ENCODE measurements around the gene UFD1. TPM values are rescaled to one million over a fixed set of nuclear protein-coding genes. Genes with fewer than 3 reads are reported as not detected.

UFD1 gene
- total RNA-seq, 2 donors from 2014 or later = 45.7 to 73.6 TPM

DNA sequence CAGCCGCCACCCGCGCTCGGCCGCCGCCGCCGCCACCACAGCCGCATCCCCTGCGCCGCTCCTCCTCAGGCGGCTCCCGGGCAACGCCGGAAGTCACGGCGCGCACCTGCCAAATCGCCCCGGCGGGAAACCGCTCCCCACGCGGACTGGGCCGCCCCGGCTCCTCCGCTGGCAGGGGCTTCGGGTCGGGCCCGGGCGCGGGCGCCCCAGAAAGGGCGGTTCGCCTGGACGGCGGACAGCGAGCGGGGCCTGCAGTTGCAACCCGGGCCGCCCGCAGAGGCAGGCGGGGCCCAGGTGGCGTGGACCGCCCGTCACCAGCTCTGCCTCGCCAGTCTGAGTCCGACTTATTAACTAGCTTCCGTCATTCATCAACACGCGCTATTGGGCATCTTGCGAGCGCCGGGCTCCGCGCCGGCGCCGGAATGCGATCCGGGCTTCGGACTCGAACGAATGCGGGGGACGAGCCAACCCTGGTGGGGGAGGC lies 47.3 kb downstream of the UFD1 start, which contains the start of gene HIRA:
Gene HIRA, minus strand, starts transcription at position 85 of the 484 bp plus-strand sequence. CDS start 257 bp downstream, outside the sequence.
- Histone ChIP-seq H3K9me3 (no peaks in the 10 kb centered on the region), H3K36me3 (no peaks in the 10 kb centered on the region), H3K27me3 (no peaks in the 10 kb centered on the region), H3K4me1 (peaks cover 2% of the 10 kb centered on the region), H3K9ac (ENCODE audit: low read depth in 2 of 2, low read length in 2 of 2) (peak within 1 kb of the TSS; percentile 93 to 96), H3K4me3 (peak within 1 kb of the TSS; percentile 91), H3K27ac (peak within 1 kb of the TSS; percentile 97)
- TF ChIP-seq, protein P1, sequence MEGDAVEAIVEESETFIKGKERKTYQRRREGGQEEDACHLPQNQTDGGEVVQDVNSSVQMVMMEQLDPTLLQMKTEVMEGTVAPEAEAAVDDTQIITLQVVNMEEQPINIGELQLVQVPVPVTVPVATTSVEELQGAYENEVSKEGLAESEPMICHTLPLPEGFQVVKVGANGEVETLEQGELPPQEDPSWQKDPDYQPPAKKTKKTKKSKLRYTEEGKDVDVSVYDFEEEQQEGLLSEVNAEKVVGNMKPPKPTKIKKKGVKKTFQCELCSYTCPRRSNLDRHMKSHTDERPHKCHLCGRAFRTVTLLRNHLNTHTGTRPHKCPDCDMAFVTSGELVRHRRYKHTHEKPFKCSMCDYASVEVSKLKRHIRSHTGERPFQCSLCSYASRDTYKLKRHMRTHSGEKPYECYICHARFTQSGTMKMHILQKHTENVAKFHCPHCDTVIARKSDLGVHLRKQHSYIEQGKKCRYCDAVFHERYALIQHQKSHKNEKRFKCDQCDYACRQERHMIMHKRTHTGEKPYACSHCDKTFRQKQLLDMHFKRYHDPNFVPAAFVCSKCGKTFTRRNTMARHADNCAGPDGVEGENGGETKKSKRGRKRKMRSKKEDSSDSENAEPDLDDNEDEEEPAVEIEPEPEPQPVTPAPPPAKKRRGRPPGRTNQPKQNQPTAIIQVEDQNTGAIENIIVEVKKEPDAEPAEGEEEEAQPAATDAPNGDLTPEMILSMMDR (IDR thresholded peaks at IDR 0.05) = no peak
- DNase-seq = peak; percentile 80
- intact Hi-C loops (cut with DNase I) = no loop called here

- Histone ChIP-seq H3K9ac (ENCODE audit: low read depth in 2 of 2, low read length in 2 of 2) (peak overlapping the region; percentile 88 to 96), H3K27me3 (no peaks in the 10 kb centered on the region), H3K4me3 (peak overlapping the region; percentile 59), H3K4me1 (peaks cover 2% of the 10 kb centered on the region), H3K9me3 (no peaks in the 10 kb centered on the region), H3K36me3 (no peaks in the 10 kb centered on the region), H3K27ac (peak overlapping the region; percentile 29)
- intact Hi-C loops (cut with DNase I) = no loop called here
- DNase-seq = peak; percentile 79
- TF ChIP-seq, protein P1 (IDR thresholded peaks at IDR 0.05) = no peak
Observed at GRCh38 chr22:19430890-19431541, 48.0 kb downstream of the UFD1 start.

- intact Hi-C loops (cut with DNase I) = no loop called here
- H3K9ac ChIP-seq (ENCODE audit: low read depth in 2 of 2, low read length in 2 of 2) = peak overlapping the region; percentile 88 to 96
Observed at GRCh38 chr22:19429950-19430889, 48.8 kb downstream of the UFD1 start.

DNA sequence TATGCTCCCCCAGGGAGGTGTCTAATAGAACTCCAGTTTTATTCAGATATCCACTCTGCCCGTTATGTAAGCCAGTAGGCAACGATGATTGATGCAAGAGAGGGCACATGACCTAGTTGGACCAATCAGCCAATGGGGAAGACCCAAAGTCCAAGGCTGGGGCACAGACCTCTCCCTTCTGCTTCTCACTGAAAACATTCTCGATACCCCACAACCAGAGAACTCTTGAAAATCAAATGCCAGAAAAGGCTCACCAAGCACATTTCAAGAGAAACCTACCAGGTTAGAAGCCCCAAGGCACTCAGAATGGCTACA lies 54.9 kb downstream of the UFD1 start:
- no peak overlapping the region for H3K4me3 ChIP-seq
- TF ChIP-seq, protein P1 (IDR thresholded peaks at IDR 0.05) = no peak
- no peaks in the 10 kb centered on the region for H3K9me3 ChIP-seq
- no peak for DNase-seq
- H3K4me1 ChIP-seq = no peaks in the 10 kb centered on the region
- no peaks in the 10 kb centered on the region for H3K36me3 ChIP-seq
- no peak overlapping the region for H3K9ac ChIP-seq (ENCODE audit: low read depth in 2 of 2, low read length in 2 of 2)
- no peak overlapping the region for H3K27ac ChIP-seq
- no peaks in the 10 kb centered on the region for H3K27me3 ChIP-seq
- intact Hi-C loops (cut with DNase I) = no loop called here

More at GRCh38 chr22:19429950-19430889, 48.8 kb downstream of the UFD1 start:
- H3K9me3 ChIP-seq = no peaks in the 10 kb centered on the region
- DNase-seq = peak; percentile 38
- no peaks in the 10 kb centered on the region for H3K36me3 ChIP-seq
- peak overlapping the region; percentile 59 for H3K4me3 ChIP-seq
- no peaks in the 10 kb centered on the region for H3K27me3 ChIP-seq
- TF ChIP-seq, protein P1 (IDR thresholded peaks at IDR 0.05) = no peak
- H3K4me1 ChIP-seq = peaks cover 2% of the 10 kb centered on the region
- peak overlapping the region; percentile 29 for H3K27ac ChIP-seq

GRCh38 chr22:19422440-19423301 lies 56.3 kb downstream of the UFD1 start:
- Histone ChIP-seq H3K4me3 (no peak overlapping the region), H3K27me3 (no peaks in the 10 kb centered on the region), H3K9ac (ENCODE audit: low read depth in 2 of 2, low read length in 2 of 2) (no peak overlapping the region), H3K9me3 (no peaks in the 10 kb centered on the region), H3K4me1 (no peaks in the 10 kb centered on the region), H3K36me3 (no peaks in the 10 kb centered on the region), H3K27ac (no peak overlapping the region)
- intact Hi-C loops (cut with DNase I) = no loop called here
- DNase-seq = no peak
- TF ChIP-seq, protein P1 (IDR thresholded peaks at IDR 0.05) = no peak

Data from colonic mucosa (tissue), 4 donors.